Astrocyte of the cerebellum (primary cell): ENCODE results near the gene ZSCAN23.
"Not testable (repeated sequence)": the region's sequence is repeated elsewhere in the genome, so short reads cannot be mapped to it uniquely, and the experiment has no call there.

Source experiments
- DNase-seq: peaks from one replicate; pipeline ENCODE4 v3.0.0-alpha.2; 2011; ENCODE audit warnings: low read depth
- H3K4me3 ChIP-seq: 2 replicates; pipeline ENCODE4 v1.5.1; 2011; ENCODE audit warnings: mild to moderate bottlenecking, low read depth, low read length, moderate library complexity
- in situ Hi-C: cut with HindIII; loops from 2 replicates; pipeline ENCODE4 v1.10.0; 2017; ENCODE audit warnings: low sequenced_read_pairs
- TF ChIP-seq, protein P1 (sequence below): IDR thresholded peaks from 2 replicates; pipeline ENCODE4 v1.5.1; 2012; ENCODE audit warnings: low read length, low read depth, moderate library complexity, mild to moderate bottlenecking; ENCODE audit errors: missing control alignments

ZSCAN23 gene

DNA sequence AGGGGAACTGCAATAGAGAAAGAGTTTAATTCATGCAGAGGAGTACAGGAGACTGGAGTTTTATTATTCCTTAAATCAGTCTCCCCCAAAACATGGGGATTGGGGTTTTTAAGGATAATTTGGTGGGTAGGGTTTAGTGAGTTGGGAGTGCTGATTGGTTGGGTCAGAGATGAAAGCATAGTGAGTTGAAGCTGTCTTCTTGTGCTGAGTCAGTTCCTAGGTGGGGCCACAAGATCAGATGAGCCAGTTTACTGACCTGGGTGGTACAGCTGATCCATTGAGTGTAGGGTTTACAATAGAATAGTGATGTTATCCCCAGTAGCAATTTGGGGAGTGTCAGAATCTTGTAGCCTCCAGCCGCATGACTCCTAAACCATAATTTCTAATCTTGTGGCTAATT, 43.2 kb upstream of the ZSCAN23 start:
- H3K4me3 ChIP-seq, result no peak overlapping the region
- DNase-seq, result no peak
- in situ Hi-C loops, result no loop called here
- TF ChIP-seq, protein P1, sequence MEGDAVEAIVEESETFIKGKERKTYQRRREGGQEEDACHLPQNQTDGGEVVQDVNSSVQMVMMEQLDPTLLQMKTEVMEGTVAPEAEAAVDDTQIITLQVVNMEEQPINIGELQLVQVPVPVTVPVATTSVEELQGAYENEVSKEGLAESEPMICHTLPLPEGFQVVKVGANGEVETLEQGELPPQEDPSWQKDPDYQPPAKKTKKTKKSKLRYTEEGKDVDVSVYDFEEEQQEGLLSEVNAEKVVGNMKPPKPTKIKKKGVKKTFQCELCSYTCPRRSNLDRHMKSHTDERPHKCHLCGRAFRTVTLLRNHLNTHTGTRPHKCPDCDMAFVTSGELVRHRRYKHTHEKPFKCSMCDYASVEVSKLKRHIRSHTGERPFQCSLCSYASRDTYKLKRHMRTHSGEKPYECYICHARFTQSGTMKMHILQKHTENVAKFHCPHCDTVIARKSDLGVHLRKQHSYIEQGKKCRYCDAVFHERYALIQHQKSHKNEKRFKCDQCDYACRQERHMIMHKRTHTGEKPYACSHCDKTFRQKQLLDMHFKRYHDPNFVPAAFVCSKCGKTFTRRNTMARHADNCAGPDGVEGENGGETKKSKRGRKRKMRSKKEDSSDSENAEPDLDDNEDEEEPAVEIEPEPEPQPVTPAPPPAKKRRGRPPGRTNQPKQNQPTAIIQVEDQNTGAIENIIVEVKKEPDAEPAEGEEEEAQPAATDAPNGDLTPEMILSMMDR, result no peak

DNA sequence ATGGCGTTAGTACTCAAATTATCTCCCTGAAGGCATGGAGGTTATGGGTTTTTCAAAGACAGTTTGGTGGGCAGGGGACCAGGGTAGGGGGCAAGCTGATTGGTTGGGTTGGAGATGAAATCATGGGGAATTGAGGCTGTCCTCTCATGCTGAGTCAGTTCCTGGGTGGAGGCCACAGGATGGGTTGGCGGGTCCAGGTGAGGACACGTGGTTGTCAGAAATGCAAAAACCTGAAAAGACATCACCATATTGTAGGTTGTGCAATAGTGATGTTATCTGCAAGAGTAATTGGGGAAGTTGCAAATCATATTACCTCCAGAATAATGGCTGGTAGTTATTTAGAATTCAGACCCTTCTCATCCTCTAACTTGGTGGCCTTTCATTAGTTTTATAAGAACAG, 42.2 kb upstream of the ZSCAN23 start:
- TF ChIP-seq, protein P1, result no peak
- in situ Hi-C loops, result no loop called here
- DNase-seq, result no peak
- H3K4me3 ChIP-seq, result no peak overlapping the region

DNA sequence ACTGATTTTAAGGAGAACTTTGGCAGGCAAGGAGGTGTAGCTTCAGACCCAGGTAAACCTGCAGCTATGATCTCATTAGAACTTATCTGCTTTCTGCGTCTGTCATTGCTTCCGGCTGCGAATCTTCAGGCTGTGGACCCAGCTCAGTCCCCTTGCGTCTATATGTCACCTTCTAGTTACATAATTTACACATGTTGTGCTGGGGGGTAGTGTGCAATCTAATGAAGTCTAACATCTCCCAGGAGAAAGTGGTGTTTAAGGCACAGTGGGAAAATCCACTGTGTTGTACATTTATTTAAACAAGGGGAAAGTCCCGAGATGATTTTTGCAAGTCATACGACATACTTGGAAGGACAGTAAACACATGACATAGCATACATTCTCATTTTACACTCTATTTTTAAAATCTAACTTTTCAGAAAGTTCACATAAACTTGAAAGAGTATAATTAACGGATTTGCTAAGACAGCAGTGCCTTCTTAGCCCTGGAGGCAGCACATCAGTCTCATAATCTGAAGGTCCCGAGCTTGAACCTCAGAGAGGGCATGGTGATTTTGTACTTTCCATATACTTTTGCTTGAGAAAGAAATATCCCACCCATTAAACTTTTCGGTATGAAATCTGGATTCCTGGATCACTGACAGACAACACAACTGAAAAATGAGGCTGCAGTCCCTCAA, 37.1 kb upstream of the ZSCAN23 start:
- no peak for DNase-seq
- in situ Hi-C loops, result no loop called here
- no peak overlapping the region for H3K4me3 ChIP-seq
- TF ChIP-seq, protein P1, result no peak

DNA sequence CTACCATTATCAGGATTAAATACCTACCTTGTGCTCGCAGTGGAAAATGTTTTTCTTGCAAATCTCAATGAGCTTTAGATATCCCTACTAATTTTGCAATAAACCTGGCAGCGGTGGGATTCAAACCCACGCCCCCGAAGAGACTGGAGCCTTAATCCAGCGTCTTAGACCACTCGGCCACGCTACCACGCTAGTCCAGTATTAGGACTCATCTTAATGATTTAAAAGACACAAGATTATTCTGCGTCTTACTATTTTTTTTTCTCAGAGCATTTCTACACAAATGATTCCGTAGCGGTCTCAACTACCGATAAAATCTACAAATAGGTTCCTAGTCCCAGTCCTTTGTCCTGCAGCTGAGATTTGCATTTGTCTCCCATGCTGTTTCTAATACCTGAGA, 35.2 kb upstream of the ZSCAN23 start:
- in situ Hi-C loops, result no loop called here
- no peak for DNase-seq
- no peak overlapping the region for H3K4me3 ChIP-seq
- TF ChIP-seq, protein P1, result no peak

DNA sequence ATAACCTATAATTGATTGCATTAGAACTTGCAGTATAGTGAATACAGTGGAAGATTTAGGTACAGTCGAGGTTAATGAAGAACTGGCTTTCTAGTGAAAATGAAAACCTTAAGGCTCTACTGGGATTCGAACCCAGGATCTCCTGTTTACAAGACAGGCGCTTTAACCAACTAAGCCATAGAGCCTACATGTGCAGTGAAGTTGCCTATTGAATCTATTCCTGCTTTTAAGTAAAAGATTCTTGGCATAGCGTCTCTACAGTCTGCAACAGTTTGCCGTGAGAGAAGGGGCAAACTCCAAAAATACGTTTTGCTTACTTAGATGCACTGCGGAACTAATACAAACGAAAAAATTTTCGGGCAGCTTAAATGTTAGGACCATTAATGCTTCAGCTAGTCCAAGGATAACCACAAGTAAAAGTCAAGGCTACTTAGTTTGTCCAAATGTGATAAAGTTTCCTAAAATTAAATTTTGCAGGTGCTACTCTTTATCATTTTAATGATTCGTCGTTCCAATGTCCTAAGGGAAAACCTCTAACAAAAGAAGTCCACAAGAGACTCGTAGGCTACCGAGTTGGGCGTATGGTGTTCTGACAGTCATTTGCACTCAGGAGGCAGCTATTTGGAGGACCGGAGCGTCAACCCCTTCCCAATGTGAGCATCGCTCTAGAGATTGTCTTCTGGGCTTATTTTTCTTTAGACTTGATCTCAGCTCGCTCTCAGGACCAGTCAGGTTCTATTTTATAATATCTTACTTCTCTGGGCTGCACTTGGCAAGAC, 31.3 kb upstream of the ZSCAN23 start:
- peak overlapping the region; percentile 44 for H3K4me3 ChIP-seq
- TF ChIP-seq, protein P1, result no peak
- in situ Hi-C loops, result no loop called here
- peak; percentile 57 for DNase-seq

DNA sequence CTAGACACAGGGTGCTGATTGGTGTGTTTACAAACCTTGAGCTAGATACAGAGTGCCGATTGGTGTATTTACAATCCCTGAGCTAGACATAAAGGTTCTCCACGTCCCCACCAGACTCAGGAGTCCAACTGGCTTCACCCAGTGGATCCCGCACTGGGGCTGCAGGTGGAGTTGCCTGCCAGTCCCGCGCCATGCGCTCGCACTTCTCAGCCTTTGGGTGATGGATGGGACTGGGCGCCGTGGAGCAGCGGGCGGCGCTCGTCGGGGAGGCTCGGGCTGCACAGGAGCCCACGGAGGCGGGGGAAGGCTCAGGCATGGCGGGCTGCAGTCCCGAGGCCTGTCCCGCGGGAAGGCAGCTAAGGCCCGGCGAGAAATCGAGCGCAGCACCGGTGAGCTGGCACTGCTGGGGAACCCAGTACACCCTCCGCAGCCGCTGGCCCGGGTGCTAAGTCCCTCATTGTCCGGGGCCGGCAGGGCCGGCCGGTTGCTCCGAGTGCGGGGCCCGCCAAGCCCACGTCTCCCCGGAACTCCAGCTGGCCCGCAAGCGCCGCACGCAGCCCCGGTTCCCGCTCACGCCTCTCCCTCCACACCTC, 26.0 kb upstream of the ZSCAN23 start:
- DNase-seq, in situ Hi-C loops, H3K4me3 ChIP-seq: not testable (repeated sequence)

DNA sequence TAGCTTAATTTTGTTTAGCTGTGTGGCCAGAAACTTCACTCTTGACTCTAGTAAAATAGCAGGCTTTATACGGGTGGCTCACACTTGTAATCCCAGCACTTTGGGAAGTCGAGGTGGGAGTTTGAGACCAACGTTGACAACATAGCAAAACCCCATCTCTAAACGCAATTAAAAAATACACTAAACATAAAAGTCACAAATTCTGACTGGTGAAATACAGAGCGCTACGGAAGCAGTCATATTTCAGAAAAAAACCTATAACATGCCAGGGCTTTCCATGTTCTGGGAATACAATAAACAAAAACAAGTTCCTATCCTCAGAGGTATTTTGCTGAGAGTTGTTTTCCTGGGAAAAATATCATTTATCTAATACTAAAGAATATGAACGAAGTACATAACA, 24.8 kb upstream of the ZSCAN23 start:
- H3K4me3 ChIP-seq, result no peak overlapping the region
- TF ChIP-seq, protein P1, result no peak
- in situ Hi-C loops, result no loop called here
- DNase-seq, result no peak
